AG04450 (cell line): ENCODE results near the gene SCEL. TPM values are rescaled to one million over a fixed set of nuclear protein-coding genes. Genes with fewer than 3 reads are reported as not detected.

ENCODE experiments used
- CTCF ChIA-PET: fragments of 300-600, 350-600 bp; formaldehyde crosslinking; extraction: SDS; loops from one replicate; lab custom pipeline; 2022; ENCODE audit warnings: antibody characterized with exemption, inconsistent platforms; lab: Charles Lee
- POLR2A ChIA-PET: fragments of 350-600 bp; formaldehyde crosslinking; extraction: SDS; loops from one replicate; lab custom pipeline; 2021; ENCODE audit warnings: antibody characterized with exemption, inconsistent platforms; lab: Yijun Ruan, JAX
- DNase-seq: peaks from one replicate; pipeline ENCODE4 v3.0.0-alpha.2; 2011; ENCODE audit warnings: low read depth, low spot score
- H3K27ac ChIP-seq: one replicate; pipeline ENCODE4 v1.5.1; 2012; ENCODE audit warnings: low read depth, low read length, control low read depth
- H3K27me3 ChIP-seq: one replicate; pipeline ENCODE4 v1.6.0; 2012; ENCODE audit warnings: low read length; ENCODE audit not compliant: control insufficient read depth, insufficient read depth
- H3K4me3 ChIP-seq: 2 replicates; pipeline ENCODE4 v1.5.1; 2011; ENCODE audit warnings: mild to moderate bottlenecking, low read depth, low read length, control low read depth
- H3K9me3 ChIP-seq: 2 replicates; pipeline ENCODE4 v1.5.1; 2012; ENCODE audit warnings: low read length; ENCODE audit not compliant: control insufficient read depth, insufficient read depth
- CTCF ChIP-seq: IDR thresholded peaks from 2 replicates; pipeline ENCODE4 v1.5.1; 2011; ENCODE audit warnings: low read depth, low read length, control low read depth, inconsistent platforms
- polyA plus RNA-seq: library from polyadenylated mRNA; depleted of rRNA; stranded (reverse); fragments of >200 nt; gene quantifications from 2 replicates; pipeline ENCODE4 v1.2.3, GENCODE V29; 2011

The SCEL gene
- polyA plus RNA-seq, 1 experiment, result not detected

- Histone ChIP-seq H3K27me3 (no peaks in the 10 kb centered on the region), H3K9me3 (no peaks in the 10 kb centered on the region), H3K4me3 (no peak overlapping the region), H3K27ac (no peak overlapping the region)
- ChIA-PET POLR2A (no interaction called here), CTCF (no interaction called here)
- TF ChIP-seq CTCF, result no peak
- no peak for DNase-seq
Observed at GRCh38 chr13:77497350-77497749, 38.2 kb upstream of the SCEL start.

DNA sequence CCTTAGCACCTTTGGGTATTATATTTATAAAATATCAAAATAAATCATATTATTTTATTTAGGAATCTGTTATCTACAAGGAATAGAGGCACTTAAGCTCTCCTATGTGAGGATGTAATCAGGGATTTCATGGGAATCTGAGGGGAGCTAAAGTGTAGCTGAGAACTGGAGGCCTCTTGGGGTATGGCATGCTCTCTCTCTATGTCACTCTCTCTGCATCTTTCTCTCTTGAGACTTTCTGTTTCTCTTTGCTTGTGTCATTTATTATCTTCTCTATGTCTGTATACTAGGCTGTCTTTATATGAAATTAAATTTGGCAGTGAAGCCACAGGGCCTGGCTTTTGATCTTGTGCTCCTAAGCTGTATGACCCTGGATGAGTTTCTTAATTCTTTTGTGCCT lies 37.7 kb upstream of the SCEL start:
- H3K9me3 ChIP-seq, result no peaks in the 10 kb centered on the region
- H3K4me3 ChIP-seq, result no peak overlapping the region
- POLR2A ChIA-PET, result no interaction called here
- no peak for DNase-seq
- no peaks in the 10 kb centered on the region for H3K27me3 ChIP-seq
- no peak for TF ChIP-seq CTCF
- no peak overlapping the region for H3K27ac ChIP-seq
- CTCF ChIA-PET, result no interaction called here

GRCh38 chr13:77502104-77502720 lies 33.3 kb upstream of the SCEL start:
- CTCF ChIA-PET, result interaction anchor here (1.1 kb wide), 1 partner anchor 24 kb away, joined by 7 read pairs; no protein-coding TSS in a partner anchor

GRCh38 chr13:77503398-77503797 lies 32.1 kb upstream of the SCEL start:
- CTCF ChIA-PET, result no interaction called here
- DNase-seq, result no peak
- no peaks in the 10 kb centered on the region for H3K9me3 ChIP-seq

More at GRCh38 chr13:77502104-77502720, 33.3 kb upstream of the SCEL start:
- Histone ChIP-seq H3K9me3 (no peaks in the 10 kb centered on the region), H3K4me3 (no peak overlapping the region), H3K27me3 (no peaks in the 10 kb centered on the region), H3K27ac (no peak overlapping the region)
- POLR2A ChIA-PET, result no interaction called here
- DNase-seq, result no peak
- no peak for TF ChIP-seq CTCF

More at GRCh38 chr13:77503398-77503797, 32.1 kb upstream of the SCEL start:
- POLR2A ChIA-PET, result no interaction called here
- Histone ChIP-seq H3K4me3 (no peak overlapping the region), H3K27ac (no peak overlapping the region), H3K27me3 (no peaks in the 10 kb centered on the region)
- no peak for TF ChIP-seq CTCF
